Skeletal muscle satellite cell (primary cell): Measurements from ENCODE around the gene CD52.
"Not testable (repeated sequence)": the region's sequence is repeated elsewhere in the genome, so short reads cannot be mapped to it uniquely, and the experiment has no call there.

ENCODE experiments used
- H3K27me3 ChIP-seq: 2 replicates; pipeline ENCODE4 v1.7.0; 2013; ENCODE audit warnings: low read length; ENCODE audit not compliant: control insufficient read depth, insufficient read depth
- H3K36me3 ChIP-seq: 2 replicates; pipeline ENCODE4 v1.7.0; 2013; ENCODE audit warnings: mild to moderate bottlenecking, control low read depth, low read length; ENCODE audit not compliant: insufficient read depth
- H3K4me1 ChIP-seq: 2 replicates; pipeline ENCODE4 v1.7.0; 2013; ENCODE audit warnings: low read length; ENCODE audit not compliant: control insufficient read depth, insufficient read depth
- H3K4me2 ChIP-seq: 2 replicates; pipeline ENCODE4 v1.7.0; 2013; ENCODE audit warnings: mild to moderate bottlenecking, low read length
- H3K4me3 ChIP-seq: 2 replicates; pipeline ENCODE4 v1.7.0; 2013; ENCODE audit warnings: low read length
- H3K9ac ChIP-seq: 2 replicates; pipeline ENCODE4 v1.7.0; 2013; ENCODE audit warnings: mild to moderate bottlenecking, low read depth, low read length, moderate library complexity
- H3K9me3 ChIP-seq: replicated peaks from 2 replicates; pipeline ENCODE4 v1.7.0; 2013; ENCODE audit warnings: mild to moderate bottlenecking, control low read depth, low read length

CD52 gene

DNA sequence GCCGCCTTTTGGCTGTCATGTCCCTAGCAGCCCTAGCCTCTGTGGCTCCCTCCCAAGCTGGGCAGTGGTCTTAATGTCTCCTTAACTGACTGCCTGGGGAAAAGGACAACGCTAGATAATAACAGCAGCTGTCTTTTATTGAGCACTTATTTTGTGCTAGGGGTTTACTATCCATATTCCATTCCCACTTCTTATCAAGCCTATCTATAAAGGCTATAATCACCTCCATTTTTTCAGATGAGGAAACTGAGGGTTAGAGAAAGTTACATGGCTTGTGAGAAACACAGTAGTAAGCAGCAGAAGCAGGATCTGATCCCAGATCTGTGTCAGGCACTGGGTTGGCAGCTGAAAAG, 31.7 kb upstream of the CD52 start:
- Histone ChIP-seq H3K9ac (no peak overlapping the region), H3K9me3 (no peaks in the 10 kb centered on the region), H3K4me2 (no peak overlapping the region), H3K4me3 (no peak overlapping the region), H3K36me3 (peaks cover 29% of the 10 kb centered on the region), H3K27me3 (no peaks in the 10 kb centered on the region), H3K4me1 (peaks cover 57% of the 10 kb centered on the region)

- H3K9me3 ChIP-seq, result no peaks in the 10 kb centered on the region
- no peak overlapping the region for H3K4me3 ChIP-seq
- H3K4me2 ChIP-seq, result no peak overlapping the region
- H3K36me3 ChIP-seq, result peaks cover 20% of the 10 kb centered on the region
- H3K27me3 ChIP-seq, result no peaks in the 10 kb centered on the region
- H3K4me1 ChIP-seq, result peaks cover 46% of the 10 kb centered on the region
- no peak overlapping the region for H3K9ac ChIP-seq
Observed at GRCh38 chr1:26287033-26287711, 30.6 kb upstream of the CD52 start.

- H3K36me3 ChIP-seq, result peaks cover 15% of the 10 kb centered on the region
- H3K9me3 ChIP-seq, result no peaks in the 10 kb centered on the region
- H3K4me2 ChIP-seq, result no peak overlapping the region
- H3K27me3 ChIP-seq, result no peaks in the 10 kb centered on the region
- no peak overlapping the region for H3K9ac ChIP-seq
- H3K4me3 ChIP-seq, result no peak overlapping the region
- peaks cover 40% of the 10 kb centered on the region for H3K4me1 ChIP-seq
Observed at GRCh38 chr1:26287811-26288210, 29.9 kb upstream of the CD52 start.

DNA sequence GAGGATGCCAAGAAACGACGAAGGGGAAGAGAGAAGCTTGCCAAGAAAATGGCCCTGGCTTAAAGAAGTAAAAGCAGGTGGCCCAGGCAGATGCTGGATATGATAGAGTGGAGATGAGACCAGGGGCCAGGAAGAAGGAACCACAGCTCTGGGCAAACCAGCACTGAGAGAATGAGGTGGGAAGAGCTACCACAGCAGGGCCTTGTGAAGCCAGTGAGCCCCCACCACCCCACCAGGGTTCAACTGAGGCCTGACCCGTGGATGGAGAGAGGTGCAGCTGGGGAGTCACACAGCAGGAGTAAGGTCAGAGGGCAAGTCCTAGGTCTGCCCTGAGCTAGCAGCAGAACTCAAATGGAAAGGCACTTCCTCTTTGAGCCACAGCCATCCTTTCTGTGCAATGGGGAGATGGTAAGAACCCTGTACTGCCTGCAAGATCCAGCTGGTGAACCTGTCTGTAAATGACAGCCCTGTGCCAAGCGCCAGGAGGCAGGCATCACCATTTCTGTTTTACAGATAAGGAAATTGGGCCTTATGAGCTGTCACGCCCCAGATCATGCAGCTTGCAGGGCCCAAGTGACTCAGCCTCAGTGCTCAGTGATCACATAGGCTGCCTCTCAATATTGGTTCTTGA, 29.3 kb upstream of the CD52 start:
- Histone ChIP-seq H3K9ac (no peak overlapping the region), H3K4me2 (no peak overlapping the region), H3K27me3 (no peaks in the 10 kb centered on the region), H3K4me1 (peaks cover 34% of the 10 kb centered on the region), H3K4me3 (no peak overlapping the region), H3K36me3 (peaks cover 12% of the 10 kb centered on the region), H3K9me3 (no peaks in the 10 kb centered on the region)

DNA sequence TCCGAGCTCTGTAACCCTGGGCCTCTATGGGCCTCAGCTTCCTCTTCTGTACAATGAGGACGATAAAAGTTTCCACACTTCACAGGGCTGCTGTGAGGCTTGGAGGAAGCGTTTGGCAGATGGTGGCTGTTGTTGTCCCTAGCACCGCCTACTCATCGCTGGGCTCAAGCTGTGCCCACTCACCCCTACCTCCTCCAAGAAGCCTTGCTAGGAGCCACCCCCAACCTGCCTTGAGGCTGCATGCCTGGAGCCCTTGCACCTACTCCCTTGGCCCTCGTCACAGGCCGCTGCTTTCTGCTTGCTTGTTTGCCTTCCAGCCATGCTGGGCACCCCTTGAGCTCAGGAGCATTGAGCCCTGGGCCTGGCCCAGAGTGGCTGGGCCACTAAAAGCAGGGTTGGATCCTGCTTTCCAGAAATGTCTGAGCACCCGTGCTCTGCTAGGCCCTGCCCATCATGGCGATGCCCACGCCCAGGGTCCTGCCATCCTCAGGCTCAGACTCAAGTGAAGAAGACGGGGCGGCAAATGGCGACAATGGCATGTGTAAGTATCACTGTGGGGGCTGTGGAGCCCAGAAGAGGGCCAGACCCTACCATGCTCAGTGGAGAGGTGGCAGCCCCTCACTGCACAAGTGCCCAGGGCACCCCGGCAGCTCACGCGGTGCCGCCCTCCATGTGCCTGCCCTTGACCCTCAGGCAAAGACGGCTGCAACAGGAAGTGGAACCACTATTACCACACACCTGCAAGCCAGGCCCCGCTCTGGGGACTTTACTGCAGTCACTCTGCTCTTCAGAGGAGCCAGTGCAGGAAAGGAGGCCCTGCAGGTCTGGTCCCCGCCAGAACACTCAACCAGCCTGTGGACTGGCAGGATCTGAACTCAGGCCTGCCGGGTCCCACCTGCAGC, 28.3 kb upstream of the CD52 start:
- H3K4me3 ChIP-seq, result no peak overlapping the region
- H3K4me1 ChIP-seq, result peaks cover 24% of the 10 kb centered on the region

GRCh38 chr1:26290122-26290881, 27.5 kb upstream of the CD52 start:
- H3K9me3 ChIP-seq, result no peaks in the 10 kb centered on the region
- peaks cover 15% of the 10 kb centered on the region for H3K4me1 ChIP-seq
- H3K27me3 ChIP-seq, result no peaks in the 10 kb centered on the region
- H3K4me3 ChIP-seq, result no peak overlapping the region
- H3K9ac ChIP-seq, result no peak overlapping the region
- H3K36me3 ChIP-seq, result no peaks in the 10 kb centered on the region
- no peak overlapping the region for H3K4me2 ChIP-seq

More for the DNA sequence above, 28.3 kb upstream of the CD52 start:
- Histone ChIP-seq H3K4me2 (no peak overlapping the region), H3K9ac (no peak overlapping the region), H3K9me3 (no peaks in the 10 kb centered on the region), H3K27me3 (no peaks in the 10 kb centered on the region), H3K36me3 (peaks cover 5% of the 10 kb centered on the region)

DNA sequence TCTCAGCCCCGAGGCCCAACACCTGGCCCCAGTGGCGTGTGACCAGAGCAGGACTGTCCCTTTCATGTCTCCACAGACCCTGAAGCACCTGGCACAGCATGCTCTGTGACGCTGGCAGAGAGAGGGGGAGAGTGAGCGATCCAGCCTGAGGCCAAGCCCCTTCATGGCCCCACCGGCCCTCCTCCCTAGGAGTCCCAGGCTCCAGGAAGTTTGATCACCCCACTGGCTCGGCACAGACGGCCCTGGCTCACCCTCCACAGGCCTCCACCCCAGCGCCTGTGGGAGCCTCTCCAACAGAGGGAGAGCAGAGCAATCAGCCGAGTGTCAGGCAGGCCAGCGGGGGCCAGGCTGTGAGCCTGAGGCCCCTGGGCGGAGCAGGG, 26.9 kb upstream of the CD52 start:
- H3K36me3 ChIP-seq, result no peaks in the 10 kb centered on the region
- H3K9me3 ChIP-seq, result no peaks in the 10 kb centered on the region
- no peak overlapping the region for H3K4me2 ChIP-seq
- H3K27me3 ChIP-seq, result no peaks in the 10 kb centered on the region
- H3K4me3 ChIP-seq, result no peak overlapping the region
- no peak overlapping the region for H3K9ac ChIP-seq
- H3K4me1 ChIP-seq, result peaks cover 13% of the 10 kb centered on the region

DNA sequence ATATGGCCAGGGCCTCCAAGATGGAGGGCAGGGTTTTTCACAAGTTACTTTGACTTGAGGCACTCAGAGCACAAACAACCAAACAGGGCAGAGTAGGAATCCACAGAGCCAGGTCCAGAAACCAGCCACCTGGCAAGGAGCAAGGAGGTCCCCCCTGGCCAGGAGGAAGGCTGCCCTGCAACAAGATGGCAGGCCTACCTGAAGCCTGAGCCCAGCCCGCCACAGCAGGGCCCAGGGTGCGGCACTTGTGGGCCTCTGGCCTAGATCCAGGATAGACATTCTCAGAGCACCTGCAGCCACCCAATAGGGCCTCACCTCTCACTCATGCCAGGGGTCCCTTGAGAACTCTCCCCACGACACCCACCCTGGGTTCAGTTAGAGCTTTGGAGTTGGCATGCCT, 26.3 kb upstream of the CD52 start:
- H3K4me3 ChIP-seq, result no peak overlapping the region
- no peaks in the 10 kb centered on the region for H3K36me3 ChIP-seq
- no peak overlapping the region for H3K4me2 ChIP-seq
- H3K27me3 ChIP-seq, result no peaks in the 10 kb centered on the region
- H3K9me3 ChIP-seq, result no peaks in the 10 kb centered on the region
- H3K4me1 ChIP-seq, result peaks cover 13% of the 10 kb centered on the region
- H3K9ac ChIP-seq, result no peak overlapping the region

DNA sequence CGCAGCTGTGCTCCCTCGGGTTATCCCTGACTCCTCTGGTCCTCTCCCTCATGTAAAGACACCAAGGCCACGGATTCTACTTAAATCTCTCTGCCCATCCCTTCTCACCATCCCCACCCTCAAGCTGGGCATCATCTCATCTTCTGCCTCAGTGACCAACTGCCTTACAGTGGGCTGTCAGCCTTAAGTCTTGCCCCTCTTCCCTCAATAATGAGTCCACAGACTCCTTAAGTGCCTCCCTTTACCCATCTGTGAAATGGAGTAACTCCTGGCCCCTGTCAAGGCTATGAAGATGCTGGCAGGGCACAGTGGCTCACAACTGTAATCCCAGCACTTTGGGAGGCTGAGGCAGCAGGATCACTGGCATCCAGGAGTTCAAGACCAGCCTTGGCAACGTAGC, 25.8 kb upstream of the CD52 start:
- no peaks in the 10 kb centered on the region for H3K27me3 ChIP-seq
- no peaks in the 10 kb centered on the region for H3K36me3 ChIP-seq
- H3K4me3 ChIP-seq, result no peak overlapping the region
- H3K9ac ChIP-seq, result no peak overlapping the region
- H3K4me2 ChIP-seq, result no peak overlapping the region
- no peaks in the 10 kb centered on the region for H3K9me3 ChIP-seq
- H3K4me1 ChIP-seq, result peaks cover 12% of the 10 kb centered on the region

- not testable (repeated sequence) for H3K27me3 ChIP-seq, H3K9ac ChIP-seq, H3K4me3 ChIP-seq, H3K36me3 ChIP-seq, H3K4me2 ChIP-seq, H3K4me1 ChIP-seq, H3K9me3 ChIP-seq
Observed at GRCh38 chr1:26292735-26293134, 25.0 kb upstream of the CD52 start.

DNA sequence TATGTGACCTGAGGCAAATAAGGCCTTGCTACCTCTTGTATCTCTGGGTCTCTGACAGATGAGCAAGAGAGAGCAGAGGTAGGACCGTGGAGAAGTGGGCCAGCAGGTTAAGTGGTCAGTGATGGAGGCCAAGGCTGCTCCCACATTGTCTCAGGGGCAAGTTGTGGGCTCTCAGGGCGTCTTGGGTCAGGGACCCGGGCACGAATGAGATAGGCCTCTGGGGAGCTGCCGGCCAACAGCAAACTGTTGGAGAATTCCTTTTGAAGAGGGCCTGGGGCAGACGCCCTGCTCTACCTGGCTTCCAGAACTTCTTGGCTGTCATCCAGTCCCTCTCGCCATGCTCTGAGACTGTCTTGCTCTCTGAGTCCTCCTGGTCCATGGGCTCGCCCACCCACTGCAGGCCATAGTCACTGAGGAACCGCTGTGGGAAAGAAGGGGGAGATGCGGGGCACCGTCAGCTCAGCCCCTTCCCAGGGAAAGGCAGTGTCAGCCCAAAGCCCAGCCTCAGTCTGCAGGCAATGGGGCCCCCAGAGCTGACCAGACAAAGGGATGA, 23.8 kb upstream of the CD52 start:
- Histone ChIP-seq H3K4me3 (no peak overlapping the region), H3K36me3 (no peaks in the 10 kb centered on the region), H3K4me1 (peaks cover 8% of the 10 kb centered on the region), H3K9ac (no peak overlapping the region), H3K4me2 (no peak overlapping the region), H3K9me3 (no peaks in the 10 kb centered on the region), H3K27me3 (no peaks in the 10 kb centered on the region)
